CD4-positive, alpha-beta T cell treated with Interleukin-2 at 100 ng/mL for 4 hours (primary cell): Measurements from ENCODE around the gene ACAN.

Experiments
- DNase-seq: peaks from one replicate; pipeline ENCODE4 v3.0.0-alpha.2; 2020; ENCODE audit warnings: low spot score

ACAN gene

DNA sequence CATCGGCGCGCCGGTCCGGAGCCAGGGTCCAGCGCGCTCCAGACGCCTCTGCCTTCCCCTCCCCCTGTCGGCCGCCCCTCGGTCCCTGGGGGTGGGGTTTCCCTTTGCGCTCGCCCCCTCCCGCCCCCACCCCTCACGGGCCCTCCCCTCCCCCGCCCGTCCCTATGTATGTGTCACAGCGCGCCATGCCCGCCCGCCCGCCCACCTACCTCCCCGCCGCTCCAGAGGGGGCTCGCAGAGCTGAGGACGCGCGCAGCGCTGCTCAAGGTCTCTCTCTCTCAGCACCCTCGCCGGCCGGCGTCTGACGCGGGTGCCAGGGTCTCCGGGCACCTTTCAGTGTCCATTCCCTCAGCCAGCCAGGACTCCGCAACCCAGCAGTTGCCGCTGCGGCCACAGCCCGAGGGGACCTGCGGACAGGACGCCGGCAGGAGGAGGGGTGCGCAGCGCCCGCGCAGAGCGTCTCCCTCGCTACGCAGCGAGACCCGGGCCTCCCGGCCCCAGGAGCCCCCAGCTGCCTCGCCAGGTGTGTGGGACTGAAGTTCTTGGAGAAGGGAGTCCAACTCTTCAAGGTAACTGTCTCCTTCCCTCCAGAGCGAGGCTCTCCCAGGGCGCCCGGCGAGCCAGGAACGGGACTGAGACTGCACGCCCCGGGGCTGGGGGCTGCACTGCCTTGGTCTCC lies at the start of gene ACAN:
Gene ACAN (plus strand): TSS at position 196 of the 679 bp plus-strand sequence. CDS start 32,771 bp downstream, outside the sequence.
- DNase-seq = no peak

DNA sequence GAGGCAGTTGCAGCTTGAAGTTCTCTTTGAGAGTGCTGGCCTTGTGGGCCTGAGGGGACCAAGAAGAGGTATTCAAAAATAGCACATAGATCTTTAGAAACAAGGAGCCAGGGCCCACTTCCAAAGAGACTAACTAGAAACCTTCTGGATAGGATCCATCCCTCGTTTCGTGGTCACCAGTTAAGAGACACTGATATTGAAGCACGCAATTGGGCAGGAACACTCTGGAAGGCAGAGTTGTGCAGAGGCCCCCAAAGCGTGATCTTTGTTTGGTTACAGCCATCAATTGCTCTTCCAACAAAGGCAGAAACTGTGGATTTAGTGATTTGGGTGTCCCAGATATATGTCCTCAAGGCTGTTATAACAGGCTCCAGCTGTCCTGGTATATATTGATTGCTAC lies 46.7 kb upstream of the ACAN start:
- DNase-seq = no peak

DNA sequence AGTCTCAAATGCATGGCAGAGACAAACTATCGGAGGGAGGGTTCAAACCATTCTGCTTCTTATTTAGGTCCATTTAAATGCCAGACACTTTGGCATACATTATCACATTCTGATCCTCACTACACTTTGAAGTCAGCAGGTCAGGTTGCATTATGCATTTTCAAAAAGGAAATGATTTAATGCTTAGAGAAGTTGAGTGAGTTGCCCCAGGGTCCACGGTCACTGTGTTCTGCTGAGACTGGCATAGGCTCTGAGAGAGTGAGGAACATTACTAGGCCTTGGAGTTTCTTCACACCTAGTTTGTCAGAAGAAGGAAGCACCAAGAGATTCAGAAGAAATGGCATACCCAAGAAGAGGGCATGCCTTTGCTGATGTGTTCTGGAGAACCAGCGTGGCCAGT lies 46.3 kb upstream of the ACAN start:
- DNase-seq = no peak

DNA sequence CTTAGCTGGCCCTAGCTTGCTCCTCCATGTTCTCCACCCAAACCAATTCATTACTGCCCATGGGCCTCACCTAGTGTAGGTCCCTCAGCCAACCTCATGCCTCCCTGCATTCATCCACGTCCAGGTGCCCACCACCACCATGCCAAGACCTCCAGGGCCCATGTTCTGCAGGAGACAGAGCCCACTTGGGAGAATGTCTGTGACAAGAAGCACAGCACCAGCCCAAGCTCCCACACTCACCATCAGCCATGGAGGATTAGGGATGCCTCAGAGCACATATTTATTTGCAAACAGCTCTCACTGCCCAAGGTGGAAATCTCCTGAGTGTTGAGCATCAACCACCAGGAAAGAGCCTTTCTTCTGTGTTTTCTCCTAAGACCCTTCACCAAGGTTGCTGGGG lies 43.4 kb upstream of the ACAN start:
- DNase-seq = no peak

DNA sequence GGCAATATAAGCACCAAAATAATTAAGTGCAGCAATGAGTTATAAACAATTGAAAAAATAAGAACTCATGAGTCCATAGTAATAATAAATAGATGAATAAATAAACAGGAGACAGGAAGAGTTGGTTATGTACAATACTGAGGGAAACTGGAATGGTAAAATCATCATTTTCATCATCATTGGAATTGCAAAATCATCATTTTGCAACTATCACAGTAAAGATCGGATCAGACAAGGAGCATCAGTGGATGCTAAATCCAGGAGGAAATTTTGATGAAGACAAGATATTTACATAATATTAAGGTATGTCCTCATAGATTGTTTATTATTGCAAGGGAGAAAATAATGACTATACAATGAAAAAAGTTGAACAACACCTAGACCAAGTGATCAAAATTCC lies 38.8 kb upstream of the ACAN start:
- no peak for DNase-seq

DNA sequence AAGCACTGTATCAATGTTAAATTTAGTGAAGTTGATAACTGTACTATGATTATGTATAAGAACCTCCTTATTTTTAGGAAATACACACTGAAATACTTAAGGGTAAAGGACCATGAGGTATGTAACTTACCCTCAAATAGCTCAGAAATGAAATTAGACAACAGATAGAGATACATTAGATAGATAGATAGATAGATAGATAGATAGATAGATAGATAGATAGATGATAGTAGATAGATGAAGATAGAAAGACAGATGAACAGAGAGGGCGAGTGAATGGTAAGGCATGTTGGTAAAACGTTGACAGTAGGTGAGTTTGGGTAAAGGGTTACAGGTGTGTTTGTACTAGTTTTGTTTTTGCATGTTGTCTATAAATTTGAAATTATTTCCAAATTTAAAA lies 38.0 kb upstream of the ACAN start:
- no peak for DNase-seq

DNA sequence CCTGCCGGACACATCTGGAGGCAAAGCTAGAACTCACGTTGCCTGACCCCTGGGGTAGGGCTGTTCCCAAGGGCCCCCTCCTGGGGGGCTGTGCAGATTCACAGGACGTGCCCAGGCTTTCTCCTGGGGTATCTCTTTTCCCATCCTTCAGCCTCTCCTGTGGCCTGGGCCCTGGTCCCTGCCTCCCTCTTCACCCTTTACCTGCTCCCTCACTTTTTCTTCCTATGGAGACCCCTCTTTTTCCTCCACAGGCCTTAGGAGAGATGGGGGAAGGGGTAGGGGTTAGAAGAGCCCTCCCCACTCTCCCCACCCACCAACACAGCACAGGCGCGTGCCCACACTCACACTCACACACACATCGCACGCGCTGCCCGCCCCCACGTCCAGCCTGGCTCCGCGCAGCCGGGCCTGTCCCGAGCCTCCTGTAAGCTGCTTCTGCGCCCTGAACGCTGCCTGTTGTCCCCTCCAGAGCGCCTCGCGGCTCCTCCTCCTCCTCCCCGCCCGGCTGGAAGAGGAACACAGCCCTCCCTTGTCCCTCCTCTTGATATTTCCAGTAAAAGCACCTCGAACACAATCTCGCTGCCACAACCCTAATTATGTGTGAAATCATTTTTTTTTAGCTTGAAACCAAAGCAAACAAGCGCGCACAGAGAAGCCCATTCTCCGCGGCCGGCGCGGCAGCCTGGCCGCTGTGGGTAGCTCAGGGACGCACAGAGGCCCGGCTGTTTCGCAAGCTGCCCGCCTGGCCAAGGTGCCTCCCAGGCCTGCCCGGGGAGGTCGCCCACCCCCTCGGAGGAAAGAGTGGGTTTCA lies 33.9 kb upstream of the ACAN start:
- DNase-seq = no peak

DNA sequence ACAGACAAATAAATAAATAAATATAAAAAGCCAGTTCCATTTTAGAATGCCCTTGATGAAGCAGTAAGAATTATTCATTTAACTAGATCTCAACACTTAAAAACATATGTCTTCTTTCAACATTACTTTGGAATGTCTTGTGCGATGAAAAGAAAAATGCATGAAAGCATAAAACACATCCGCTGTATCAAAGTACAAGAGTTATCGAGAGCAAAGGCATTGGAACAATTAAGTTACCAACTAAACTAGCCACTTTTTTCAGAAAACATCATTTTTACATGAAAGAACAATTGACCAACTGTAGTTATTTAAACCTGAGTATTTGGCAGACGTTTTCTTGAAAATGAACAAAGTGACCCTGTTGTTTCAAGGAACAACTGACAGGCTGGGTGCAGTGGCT lies 27.5 kb upstream of the ACAN start:
- no peak for DNase-seq

DNA sequence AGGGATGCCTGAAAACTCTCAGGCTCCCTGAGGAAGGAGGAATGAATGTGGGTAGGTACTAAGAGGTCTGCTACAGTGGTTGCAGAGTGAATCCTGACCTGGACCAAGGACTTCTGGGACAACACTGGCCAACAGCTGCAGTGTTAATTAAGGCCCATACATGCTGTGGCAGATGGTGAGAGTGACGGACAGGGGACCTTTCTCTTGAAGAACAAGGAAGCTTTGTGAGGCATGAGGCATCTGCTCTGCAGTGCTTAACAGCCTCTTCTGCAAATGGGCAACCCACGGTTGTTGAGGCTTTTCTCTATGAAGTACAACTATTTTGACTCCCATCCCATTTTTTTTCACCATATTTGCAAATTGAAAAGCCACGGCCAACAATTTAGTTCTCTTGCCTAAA lies 26.6 kb upstream of the ACAN start:
- no peak for DNase-seq

DNA sequence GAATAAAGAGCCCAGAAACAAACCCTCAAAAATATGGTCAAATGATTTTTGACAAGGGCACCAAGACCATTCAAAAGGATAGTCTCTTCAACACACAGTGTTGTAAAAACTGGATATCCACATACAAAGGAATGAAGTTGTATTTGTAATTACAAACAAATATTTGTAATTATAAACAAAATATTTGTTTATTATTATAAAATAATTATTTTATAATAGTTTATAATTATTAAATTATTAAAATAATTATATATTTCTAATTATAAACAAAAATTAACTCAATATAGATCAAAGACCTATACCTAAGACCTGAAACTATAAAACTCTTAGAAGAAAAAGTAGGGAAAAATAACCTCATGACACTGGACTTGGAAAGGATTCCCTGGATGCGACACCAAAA lies 23.3 kb upstream of the ACAN start:
- DNase-seq = no peak

DNA sequence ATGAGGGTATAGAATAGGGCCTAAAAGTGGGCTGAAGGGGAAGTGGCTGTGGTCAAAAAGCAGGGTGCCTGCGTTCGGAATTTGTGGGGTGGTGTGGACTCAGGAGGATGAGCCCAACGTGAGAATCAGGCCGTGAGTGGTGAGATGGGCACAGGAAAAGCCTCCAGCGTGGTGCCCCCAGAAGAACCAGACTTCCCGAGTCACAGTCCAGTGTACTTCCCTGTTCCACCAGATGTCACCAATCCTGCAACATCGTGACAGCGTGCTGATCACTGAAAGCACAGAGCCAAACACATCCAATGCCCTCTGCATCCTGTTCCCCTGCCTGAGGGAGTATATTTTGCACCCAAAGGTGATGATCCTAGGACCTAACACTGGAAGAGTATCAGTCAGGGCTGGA lies 20.8 kb upstream of the ACAN start:
- DNase-seq = no peak

DNA sequence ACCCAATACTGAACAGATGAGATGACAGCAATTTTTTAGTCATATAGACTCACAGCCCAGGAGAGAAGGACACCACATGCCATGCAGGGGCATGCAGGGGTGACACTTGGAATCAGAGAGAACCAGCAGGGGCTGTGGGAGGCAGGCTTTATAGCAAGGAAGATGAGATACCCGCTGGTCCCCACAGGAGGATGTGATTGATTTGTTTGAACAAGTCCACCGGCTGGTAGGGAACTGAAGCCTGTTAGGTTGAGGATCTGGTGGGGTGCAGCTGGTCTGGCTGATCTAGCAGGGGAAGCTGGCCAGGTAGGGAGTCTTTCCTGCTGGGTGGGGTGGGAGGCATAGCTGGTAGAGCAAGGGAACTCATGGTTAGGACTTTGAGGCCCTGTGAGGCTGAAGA lies 18.0 kb upstream of the ACAN start:
- DNase-seq = no peak

DNA sequence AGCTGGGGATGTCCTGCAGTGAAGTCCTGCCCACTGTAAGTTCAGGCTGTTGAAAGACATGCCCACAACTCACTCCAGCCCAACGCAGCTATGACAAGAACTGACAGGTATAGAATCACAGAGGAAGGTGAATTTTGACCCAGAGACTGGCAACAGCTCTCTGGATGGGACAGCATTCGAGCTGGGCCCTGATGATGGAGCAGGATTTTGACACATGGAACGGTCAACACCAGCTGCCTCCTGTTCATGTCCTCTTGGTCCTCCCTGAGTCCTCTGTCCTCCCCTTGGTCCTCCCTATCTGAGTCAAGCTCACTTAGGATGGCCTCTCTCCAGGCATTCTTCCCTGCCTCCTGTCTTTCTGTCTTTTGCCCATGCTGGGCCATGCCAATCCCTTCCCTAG lies 15.2 kb upstream of the ACAN start:
- no peak for DNase-seq

DNA sequence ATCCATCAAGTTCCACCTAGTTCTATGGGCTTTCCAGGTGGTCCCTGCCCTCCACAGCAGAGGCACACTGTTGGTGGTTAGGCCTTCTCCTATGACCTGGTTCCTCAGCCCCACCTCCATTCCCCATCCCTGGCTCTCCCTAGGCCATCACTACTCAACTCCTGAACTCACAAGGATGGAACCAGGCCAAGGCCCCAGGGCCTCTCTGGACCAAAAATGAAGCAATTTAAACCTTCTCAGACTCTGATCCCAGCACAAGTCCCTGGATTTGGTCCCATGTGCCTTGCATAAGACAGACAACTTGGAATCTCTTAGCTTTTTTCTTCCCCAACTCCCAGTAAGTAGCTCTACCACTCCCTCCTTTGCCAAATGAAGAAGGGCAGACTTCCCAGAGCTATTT lies 14.4 kb upstream of the ACAN start:
- no peak for DNase-seq

DNA sequence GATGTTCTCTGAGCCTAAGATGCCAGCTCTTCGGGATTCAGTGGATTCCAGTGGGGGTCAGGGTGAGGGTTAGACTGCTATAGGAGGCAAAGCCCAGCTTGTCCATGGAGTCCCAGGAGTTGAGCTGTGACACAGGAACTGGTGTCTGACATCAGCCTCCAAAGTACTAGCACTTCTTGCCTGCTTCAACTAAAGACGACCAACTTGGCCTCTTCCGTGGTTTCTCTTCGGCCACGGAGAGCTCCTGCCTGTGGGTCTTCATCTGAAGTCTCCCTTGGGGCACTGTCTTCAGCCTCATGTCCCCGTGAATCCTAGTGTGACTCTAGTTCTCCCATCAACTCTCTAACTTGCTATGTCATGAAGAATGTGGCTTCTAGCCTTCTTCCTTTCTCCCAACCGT lies 12.8 kb upstream of the ACAN start:
- no peak for DNase-seq

DNA sequence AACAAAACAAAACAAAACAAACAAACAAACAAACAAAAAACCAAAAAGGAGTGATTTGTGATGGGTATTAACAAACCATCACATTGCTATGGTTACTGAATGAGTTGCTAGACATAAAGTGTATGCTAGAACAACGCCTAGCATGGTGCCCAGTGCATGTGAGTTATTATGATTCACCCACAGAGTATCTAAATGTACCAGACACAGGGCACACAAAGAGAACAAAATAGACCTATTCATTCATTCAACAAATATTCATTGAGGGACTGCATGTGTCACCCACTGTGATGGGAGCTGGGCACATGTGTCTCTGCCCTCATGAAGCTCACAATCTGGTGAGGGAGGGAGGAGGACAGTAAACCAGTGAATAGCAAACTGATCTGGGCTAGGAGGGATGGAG lies 11.6 kb upstream of the ACAN start:
- DNase-seq = no peak

DNA sequence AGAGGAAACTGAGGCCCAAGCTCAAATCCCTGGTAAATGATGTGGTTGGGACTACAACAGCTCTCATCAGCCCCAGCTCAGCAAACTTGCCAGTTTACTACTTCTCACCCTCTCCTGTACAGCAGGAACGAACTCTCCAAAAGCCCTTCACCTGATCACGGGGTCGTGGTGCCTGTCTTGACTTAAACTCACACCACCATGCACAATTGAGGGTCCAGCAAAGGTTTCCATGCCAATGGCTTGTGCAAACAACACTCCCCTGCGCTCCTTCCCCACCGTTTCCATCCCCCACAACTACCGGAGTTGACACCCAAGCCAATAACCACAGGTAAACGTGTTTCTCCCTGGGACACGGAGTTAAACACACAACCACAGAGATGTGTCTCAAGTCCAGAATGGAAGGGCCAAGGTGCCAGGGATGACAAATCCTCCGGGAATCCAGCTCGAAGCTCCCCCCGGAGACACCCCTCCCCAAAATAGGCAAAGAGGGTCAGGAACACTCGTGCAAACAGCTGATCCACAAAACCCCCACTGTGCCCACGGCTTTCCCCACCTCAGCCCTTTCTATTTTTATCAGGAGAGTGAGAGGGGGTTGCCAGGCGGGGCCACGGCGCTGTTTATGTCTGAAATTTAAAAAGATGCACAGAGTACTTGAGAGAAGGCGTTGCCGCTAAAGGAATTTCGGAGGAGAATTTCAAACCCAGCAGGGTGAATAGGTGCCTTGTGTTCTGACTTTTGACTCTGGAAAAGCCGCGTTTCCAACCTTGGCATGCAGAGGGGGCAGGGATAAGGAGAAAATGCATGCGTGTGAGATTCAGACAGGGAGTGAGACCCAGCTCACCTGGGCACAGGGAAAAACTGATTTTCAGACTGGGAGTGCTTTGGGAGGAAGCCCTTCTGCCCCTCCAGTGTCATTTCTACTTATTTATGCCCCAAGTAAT lies 10.6 kb upstream of the ACAN start:
- DNase-seq = no peak

DNA sequence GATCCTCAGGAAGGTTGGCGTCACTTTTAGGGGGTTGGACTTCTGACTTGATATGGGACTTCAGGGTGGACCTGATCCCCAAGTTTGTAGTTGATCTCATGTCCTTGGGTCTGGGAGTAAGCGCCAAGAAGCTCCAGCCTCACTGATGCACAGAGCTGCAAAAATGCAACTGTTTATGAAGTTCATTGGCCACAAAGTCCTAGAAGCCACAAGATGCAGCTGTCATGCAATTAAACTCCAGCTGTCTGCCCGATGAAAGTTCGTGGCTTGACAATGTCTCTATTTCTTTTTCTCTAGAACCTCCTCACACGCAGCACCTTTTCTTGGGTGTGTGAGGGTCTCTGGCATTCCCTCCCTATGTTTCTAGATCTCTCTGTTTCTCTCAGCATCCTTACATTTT lies 9.2 kb upstream of the ACAN start:
- DNase-seq = no peak

DNA sequence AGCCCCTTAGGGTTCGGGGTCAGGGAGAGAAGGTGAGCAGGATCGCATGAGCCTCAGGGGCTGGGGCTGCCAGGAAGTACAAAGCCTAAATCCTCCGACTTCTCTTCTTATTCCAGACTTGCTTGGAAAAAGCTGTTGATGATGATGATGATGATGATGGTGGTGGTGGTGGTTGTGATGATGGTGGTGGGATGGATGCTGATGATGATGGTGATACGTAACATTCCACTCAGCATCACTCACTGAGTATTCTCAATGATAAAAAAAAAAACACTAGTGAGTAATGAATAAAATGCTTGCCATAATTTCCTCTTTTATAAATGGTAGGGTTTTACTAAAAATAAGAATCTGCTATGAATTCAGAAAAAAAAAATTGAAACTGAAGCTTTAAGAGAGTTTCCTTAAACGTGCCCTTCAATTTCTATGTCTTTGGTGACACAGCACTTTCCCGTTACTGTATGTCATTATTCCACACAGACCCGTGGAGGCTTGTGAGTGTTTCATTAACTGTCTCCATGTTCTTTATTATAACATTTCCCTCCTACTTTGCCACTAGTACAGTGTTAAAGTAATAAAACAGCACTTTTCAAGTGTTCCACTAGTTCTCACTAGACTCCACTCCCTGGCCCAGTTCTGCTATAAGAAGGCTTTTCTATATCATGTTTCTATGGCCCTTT lies 5.4 kb upstream of the ACAN start:
- no peak for DNase-seq

DNA sequence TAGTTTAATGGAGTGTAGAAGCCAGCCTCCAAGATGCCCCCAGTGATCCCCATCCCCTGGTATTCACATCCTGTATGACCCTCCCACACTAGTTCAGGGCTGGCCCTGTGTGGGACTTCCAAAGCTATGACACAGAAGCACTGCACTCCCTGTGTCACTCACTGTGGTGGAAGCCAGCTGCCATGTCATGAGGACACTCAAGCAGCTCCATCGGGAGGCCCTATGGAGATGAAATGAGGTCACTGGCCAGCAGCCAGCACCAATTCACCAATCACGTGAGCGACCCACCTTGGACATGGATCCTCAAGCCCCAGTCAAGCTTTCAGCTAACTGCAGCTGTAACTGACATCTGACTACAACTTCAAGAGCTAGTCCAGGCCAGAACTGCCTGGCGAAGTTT lies 3.9 kb upstream of the ACAN start:
- no peak for DNase-seq

DNA sequence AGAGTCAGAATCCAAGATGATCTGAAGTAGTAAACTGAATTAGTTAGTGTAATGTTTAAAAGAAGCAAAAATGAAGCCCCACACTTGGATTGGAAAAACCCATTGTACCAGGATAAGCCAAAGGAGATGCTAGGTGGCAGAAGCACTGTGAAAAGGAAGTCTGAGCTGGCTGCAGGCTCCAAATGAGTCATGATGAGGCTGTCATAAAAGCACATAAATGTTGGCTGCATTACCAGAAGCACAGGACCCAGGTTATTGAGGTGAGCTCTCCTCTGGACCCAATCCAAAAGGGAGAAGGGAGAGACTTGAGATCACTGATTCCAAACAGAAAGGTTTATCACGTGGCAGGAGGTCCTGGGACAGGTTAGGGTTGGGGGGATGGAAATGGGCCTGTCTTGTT lies 3.2 kb upstream of the ACAN start:
- DNase-seq = no peak

DNA sequence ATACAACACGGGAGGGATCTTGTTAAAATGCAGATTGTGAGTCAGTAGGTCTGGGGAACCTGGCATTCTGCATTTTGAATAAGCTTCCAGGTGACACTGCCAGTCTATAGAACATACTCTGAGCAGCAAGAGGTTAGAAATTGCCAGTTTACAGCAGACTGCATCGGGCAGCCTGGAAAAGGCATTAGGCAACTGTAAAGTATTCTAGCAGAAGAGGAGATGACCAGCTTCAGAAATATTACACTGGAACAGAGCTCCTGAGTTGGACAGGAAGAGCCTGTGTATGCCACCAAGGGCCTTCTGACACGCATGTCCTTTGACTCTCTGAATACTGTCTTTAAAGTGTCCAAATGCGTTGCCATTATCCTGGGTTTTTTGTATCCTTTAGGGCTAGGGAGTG lies 2.5 kb upstream of the ACAN start:
- no peak for DNase-seq
